Measurements from ENCODE around the gene ROR2. TPM values are rescaled to one million over a fixed set of nuclear protein-coding genes. Genes with fewer than 3 reads are reported as not detected.

The ROR2 gene
- total and polyA plus RNA-seq, 2 of the 8 experiments (the other 6 are each of a cell fraction or from before 2014, with no cell fraction given), result 2.7 to 4.3 TPM

DNA sequence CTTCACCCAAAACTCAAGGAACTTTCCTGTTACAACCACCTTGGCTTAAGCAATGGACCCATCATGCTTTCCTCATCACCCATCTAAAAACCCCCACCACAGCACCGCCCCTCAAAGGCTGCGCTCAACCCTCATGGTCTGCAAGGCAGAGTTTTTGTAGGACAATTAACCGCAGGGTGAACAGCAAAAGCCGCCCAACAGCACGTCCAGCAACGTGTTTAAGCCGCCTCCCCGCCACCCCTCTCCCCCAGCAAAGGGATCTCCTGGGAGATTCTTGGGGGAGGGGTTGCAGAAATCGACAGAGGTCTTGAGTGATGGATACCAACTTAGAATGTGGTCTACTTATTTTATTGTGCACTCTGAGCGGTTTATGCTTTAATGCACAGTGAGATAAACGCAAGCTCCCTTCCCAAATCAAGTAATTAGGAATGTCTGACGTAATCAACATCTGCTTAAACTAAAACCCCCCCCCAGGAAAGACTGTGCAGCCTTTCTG is 1.9 kb downstream of the ROR2 start:
- H3K4me1 ChIP-seq (replicated peaks in 1 of 4; ENCODE audit: control insufficient read depth in 3 of 4, insufficient read depth in 4 of 4, low read length in 3 of 4), result peaks cover 0 to 12% (median under 1%) of the 10 kb centered on the region in 4 experiments
- H3K27me3 ChIP-seq (replicated peaks in 1 of 4; ENCODE audit: control insufficient read depth in 3 of 4, extremely low read depth in 1 of 4, insufficient read depth in 3 of 4, low read length in 3 of 4), result peaks cover 7 to 66% (median 49%) of the 10 kb centered on the region in 4 experiments
- WGBS, 2 experiments (ENCODE audit: extremely low coverage in 1 of 2, insufficient coverage in 1 of 2, insufficient read length in 1 of 2, insufficient replicate concordance in 2 of 2, low coverage in 1 of 2, low lambda C conversion rate in 2 of 2, missing lambda C conversion rate in 1 of 2), result 10% methylated on average over 12 of the region's 12 CpGs; no CpG with 5 or more reads in 1 of the 2 experiments
- H2BK15ac ChIP-seq (ENCODE audit: low read length), result no peak overlapping the region
- TF ChIP-seq TEAD4 (IDR thresholded peaks at IDR 0.05; ENCODE audit: low read depth, low read length), result no peak
- TF ChIP-seq ASH2L (IDR thresholded peaks at IDR 0.05; ENCODE audit: low read length), result peak; percentile 4
- no peak overlapping the region for H3K14ac ChIP-seq (ENCODE audit: insufficient read length)
- no peak overlapping the region for H3K27ac ChIP-seq (ENCODE audit: low read depth, low read length)
- H4K20me1 ChIP-seq (replicated peaks in 1 of 2; ENCODE audit: control insufficient read depth in 1 of 2, insufficient read depth in 2 of 2, low read length in 2 of 2), result no peaks in the 10 kb centered on the region
- no peak overlapping the region for H2AK5ac ChIP-seq (ENCODE audit: low read depth, low read length)
- no peak overlapping the region for H2AFZ ChIP-seq (ENCODE audit: low read length)
- H3K9ac ChIP-seq (replicated peaks in 1 of 4; ENCODE audit: extremely low read depth in 1 of 4, low read depth in 3 of 4, low read length in 3 of 4), result peak overlapping the region in 1 of 4 experiments; percentile 12; a peak in 1 of 7 replicates
- peak overlapping the region; percentile 48 to 77 (median 69) for H3K4me3 ChIP-seq (ENCODE audit: extremely low read depth in 1 of 4, insufficient read depth in 2 of 4, low read depth in 3 of 4, low read length in 4 of 4)
- H2BK12ac ChIP-seq (ENCODE audit: low read depth, low read length), result 0 out of 2 replicates have a peak overlapping the region, but pooled peaks have one; percentile 39
- H3K23me2 ChIP-seq (ENCODE audit: low read depth, low read length), result peaks cover 21% of the 10 kb centered on the region; the same call in 1 of the 2 replicates
- no peaks in the 10 kb centered on the region for H3K36me3 ChIP-seq (ENCODE audit: control insufficient read depth in 2 of 4, insufficient read depth in 4 of 4, low read length in 3 of 4)
- H3K9me3 ChIP-seq (ENCODE audit: insufficient read depth in 2 of 2, low read depth in 1 of 2, low read length in 1 of 2), result no peaks in the 10 kb centered on the region
- H3K4me2 ChIP-seq (ENCODE audit: insufficient read depth in 1 of 2, low read depth in 2 of 2, low read length in 2 of 2), result peak overlapping the region; percentile 86 to 88
- 0 out of 2 replicates have a peak overlapping the region, but pooled peaks have one; percentile 15 for H3K18ac ChIP-seq (ENCODE audit: extremely low read depth, low read length)
- no peak overlapping the region for H3K56ac ChIP-seq (replicated peaks; ENCODE audit: insufficient read length, low read depth, low read length)
- CTCF ChIA-PET (ENCODE audit: partially characterized antibody), result interaction anchor here (0.6 to 7.7 kb wide), 6 partner anchors 10 to 191 kb away, joined by 3 to 77 read pairs (median 3); no protein-coding TSS in a partner anchor
- FAIRE-seq, result no peak
- no peak overlapping the region for H3K4ac ChIP-seq (replicated peaks; ENCODE audit: insufficient read length, low read depth, low read length)
- H4K91ac ChIP-seq (replicated peaks; ENCODE audit: insufficient read length, low read length), result no peak overlapping the region
- H3K79me2 ChIP-seq (ENCODE audit: control insufficient read depth in 1 of 2, insufficient read depth in 2 of 2, low read length in 2 of 2), result no peaks in the 10 kb centered on the region
- POLR2A ChIA-PET (ENCODE audit: partially characterized antibody), result interaction anchor here (1.4 kb wide), 1 partner anchor 23 kb away, joined by 4 read pairs; no protein-coding TSS in a partner anchor
- H2BK120ac ChIP-seq (replicated peaks; ENCODE audit: low read depth, low read length), result no peak overlapping the region
- no peak overlapping the region for H4K8ac ChIP-seq (ENCODE audit: extremely low read depth, insufficient read depth, low read length)
- no peak overlapping the region for H4K5ac ChIP-seq (ENCODE audit: insufficient read length, low read depth, low read length)
- no peak overlapping the region for H2BK5ac ChIP-seq (ENCODE audit: low read depth, low read length)
- H3K23ac ChIP-seq (ENCODE audit: insufficient read length), result no peak overlapping the region
- H2BK20ac ChIP-seq (ENCODE audit: low read length), result no peak overlapping the region
- H3K79me1 ChIP-seq (ENCODE audit: low read depth, low read length), result no peaks in the 10 kb centered on the region
- no peak for DNase-seq (ENCODE audit: low read depth in 1 of 2, low spot score in 2 of 2)

Measured in H1 (cell line).